ENCODE results near the gene C1orf167. TPM values are rescaled to one million over a fixed set of nuclear protein-coding genes. Genes with fewer than 3 reads are reported as not detected.

C1orf167 gene
- polyA plus RNA-seq, 3 donors, result 0.05 TPM; not detected in 2

- Histone ChIP-seq H3K4me2 (replicated peaks; ENCODE audit: extremely low read depth, low read length, poor library complexity, severe bottlenecking) (peak overlapping the region; percentile 77), H3K79me2 (ENCODE audit: insufficient read depth, low read length) (peaks cover 93% of the 10 kb centered on the region), H3K9me3 (replicated peaks in 1 of 2; ENCODE audit: control insufficient read depth in 1 of 2, insufficient read depth in 1 of 2, low read length in 2 of 2) (no peaks in the 10 kb centered on the region), H3K4me1 (ENCODE audit: control insufficient read depth in 1 of 2, insufficient read depth in 2 of 2, low read length in 2 of 2) (peaks cover 56 to 76% of the 10 kb centered on the region in 2 donors), H4K20me1 (ENCODE audit: insufficient read depth, low read length) (peaks cover 68% of the 10 kb centered on the region), H3K36me3 (replicated peaks in 1 of 2; ENCODE audit: control insufficient read depth in 1 of 2, insufficient read depth in 2 of 2, low read length in 2 of 2) (peaks cover 25 to 46% of the 10 kb centered on the region in 2 donors), H3K27ac (ENCODE audit: low read depth in 1 of 2, low read length in 2 of 2) (peak overlapping the region; percentile 98), H3K27me3 (ENCODE audit: control insufficient read depth in 2 of 2, insufficient read depth in 2 of 2, low read length in 2 of 2) (no peaks in the 10 kb centered on the region), H2AFZ (ENCODE audit: insufficient read depth, low read depth, low read length, poor library complexity, severe bottlenecking) (no peak overlapping the region), H3K4me3 (replicated peaks in 1 of 3; ENCODE audit: low read depth in 2 of 3, low read length in 3 of 3) (peak overlapping the region in 1 of 3 experiments; percentile 93), H3K9ac (ENCODE audit: insufficient read depth, low read length, poor library complexity, severe bottlenecking) (peak overlapping the region; percentile 29)
- DNase-seq, result no peak
- WGBS (ENCODE audit: insufficient coverage), result no CpG with 5 or more reads among the region's 4 CpGs
- TF ChIP-seq CTCF (IDR thresholded peaks at IDR 0.05), result no peak
- Mint-ChIP-seq H3K4me3 (no peak overlapping the region), H3K9me3 (no peaks in the 10 kb centered on the region), H3K27ac (peak overlapping the region in 4 of 7 donors; percentile 79 to 91 (median 82)), H3K36me3 (peaks cover 41 to 66% of the 10 kb centered on the region in 2 donors), H3K27me3 (ENCODE audit: low read depth in 3 of 3) (peaks cover 0 to 1% (median 0%) of the 10 kb centered on the region in 3 donors), H3K4me1 (peaks cover 83% of the 10 kb centered on the region)
- intact Hi-C loops (cut with micrococcal nuclease), result loop anchor here in 1 of 2 donors (2.0 kb wide), 1 partner anchor 43 kb away; no protein-coding TSS in a partner anchor
Observed at GRCh38 chr1:11741482-11741881, 20.5 kb upstream of the C1orf167 start.

GRCh38 chr1:11741919-11742558 lies 20.0 kb upstream of the C1orf167 start:
- Histone ChIP-seq H4K20me1 (ENCODE audit: insufficient read depth, low read length) (peaks cover 74% of the 10 kb centered on the region), H3K79me2 (ENCODE audit: insufficient read depth, low read length) (peaks cover 98% of the 10 kb centered on the region), H3K9ac (ENCODE audit: insufficient read depth, low read length, poor library complexity, severe bottlenecking) (no peak overlapping the region), H2AFZ (ENCODE audit: insufficient read depth, low read depth, low read length, poor library complexity, severe bottlenecking) (no peak overlapping the region), H3K27ac (ENCODE audit: low read depth in 1 of 2, low read length in 2 of 2) (peak overlapping the region in 1 of 2 donors; percentile 98), H3K36me3 (replicated peaks in 1 of 2; ENCODE audit: control insufficient read depth in 1 of 2, insufficient read depth in 2 of 2, low read length in 2 of 2) (peaks cover 31 to 51% of the 10 kb centered on the region in 2 donors), H3K4me1 (ENCODE audit: control insufficient read depth in 1 of 2, insufficient read depth in 2 of 2, low read length in 2 of 2) (peaks cover 52 to 71% of the 10 kb centered on the region in 2 donors), H3K27me3 (ENCODE audit: control insufficient read depth in 2 of 2, insufficient read depth in 2 of 2, low read length in 2 of 2) (no peaks in the 10 kb centered on the region), H3K4me2 (replicated peaks; ENCODE audit: extremely low read depth, low read length, poor library complexity, severe bottlenecking) (no peak overlapping the region), H3K9me3 (replicated peaks in 1 of 2; ENCODE audit: control insufficient read depth in 1 of 2, insufficient read depth in 1 of 2, low read length in 2 of 2) (no peaks in the 10 kb centered on the region), H3K4me3 (replicated peaks in 1 of 3; ENCODE audit: low read depth in 2 of 3, low read length in 3 of 3) (no peak overlapping the region)
- Mint-ChIP-seq H3K27ac (peak overlapping the region in 5 of 7 donors; percentile 7 to 84 (median 31)), H3K36me3 (peaks cover 47 to 72% of the 10 kb centered on the region in 2 donors), H3K4me1 (peaks cover 85% of the 10 kb centered on the region), H3K4me3 (peak overlapping the region in 1 of 2 donors; percentile 16), H3K27me3 (ENCODE audit: low read depth in 3 of 3) (peaks cover 0 to 1% (median 0%) of the 10 kb centered on the region in 3 donors), H3K9me3 (no peaks in the 10 kb centered on the region)
- intact Hi-C loops (cut with micrococcal nuclease), result loop anchor here in 1 of 2 donors (2.0 kb wide), 1 partner anchor 43 kb away; no protein-coding TSS in a partner anchor
- 93% methylated on average over 2 of the region's 5 CpGs for WGBS (ENCODE audit: insufficient coverage)
- no peak for TF ChIP-seq CTCF (IDR thresholded peaks at IDR 0.05)
- no peak for DNase-seq

Data from CD14-positive monocyte (primary cell).